Measurements from ENCODE around the gene NUP188. TPM values are rescaled to one million over a fixed set of nuclear protein-coding genes. Genes with fewer than 3 reads are reported as not detected.

The NUP188 gene
- total and polyA plus RNA-seq, 2 of the 13 experiments (the other 11 are each of a cell fraction or from before 2014, with no cell fraction given): 28.0 to 38.5 TPM

- TF ChIP-seq ZNF687 (CRISPR knock-in tag; IDR thresholded peaks at IDR 0.05): no peak
- TF ChIP-seq CREB1 (IDR thresholded peaks at IDR 0.05): no peak
- TF ChIP-seq CREB1 (CRISPR knock-in tag; IDR thresholded peaks at IDR 0.05): no peak
- TF ChIP-seq SMAD1 (CRISPR knock-in tag; IDR thresholded peaks at IDR 0.05; ENCODE audit: borderline replicate concordance, low read depth): no peak
Measured at GRCh38 chr9:129040113-129040643, 92.7 kb downstream of the NUP188 start (continued).

GRCh38 chr9:129042016-129042415, 94.5 kb downstream of the NUP188 start:
- DNase-seq (ENCODE audit: low spot score) (no peak), ATAC-seq (no peak), FAIRE-seq (no peak)
- WGBS (ENCODE audit: low lambda C conversion rate): 95% methylated on average over 15 of the region's 16 CpGs
- no peaks in the 10 kb centered on the region for H4K20me1 ChIP-seq (ENCODE audit: insufficient read depth, low read length)
- peaks cover 19% of the 10 kb centered on the region for H3K4me1 ChIP-seq (ENCODE audit: insufficient read depth, low read length)
- in situ Hi-C loops (cut with HindIII; ENCODE audit: extremely low pct_ligation_motif_present, low pct_unique_long_range_greater_than_20kb): no loop called here
- no peaks in the 10 kb centered on the region for H3K9me3 ChIP-seq (ENCODE audit: low read length)
- ChIA-PET POLR2A (no interaction called here), CTCF (ENCODE audit: low intra/inter-chr PET ratio, low total read pairs) (no interaction called here)
- BruUV-seq (replicated peaks): no TSS peak
- intact Hi-C loops (cut with micrococcal nuclease; ENCODE audit: unreplicated experiment): no loop called here
- H3K27ac ChIP-seq (ENCODE audit: extremely low read length, insufficient read depth, low read length): no peak overlapping the region
- no peak overlapping the region for H3K9ac ChIP-seq (ENCODE audit: insufficient read depth, low read depth, low read length)
- TF ChIP-seq ZNF710 (CRISPR knock-in tag; IDR thresholded peaks at IDR 0.05; ENCODE audit: borderline replicate concordance) (no peak), FOSL1 (CRISPR knock-in tag; IDR thresholded peaks at IDR 0.05; ENCODE audit: borderline replicate concordance) (no peak), FOXK2 (IDR thresholded peaks at IDR 0.05) (no peak)
- H3K4me3 ChIP-seq (replicated peaks in 1 of 3; ENCODE audit: insufficient read depth in 1 of 3, low read depth in 2 of 3, low read length in 3 of 3): no peak overlapping the region
- no peak overlapping the region for H3K4me2 ChIP-seq (ENCODE audit: low read depth, low read length)
- peaks cover 3 to 14% of the 10 kb centered on the region in 2 experiments; a peak in 4 of 5 replicates for H3K36me3 ChIP-seq (replicated peaks in 1 of 2; ENCODE audit: control insufficient read depth in 1 of 2, insufficient read depth in 2 of 2, low read length in 2 of 2)
- H3K27me3 ChIP-seq (ENCODE audit: control insufficient read depth in 1 of 2, insufficient read depth in 2 of 2, low read length in 2 of 2): no peaks in the 10 kb centered on the region; a peak in 1 of 5 replicates
- H2AFZ ChIP-seq (ENCODE audit: low read length): no peak overlapping the region
- H3K79me2 ChIP-seq (ENCODE audit: insufficient read depth, low read length): peaks cover 6% of the 10 kb centered on the region

Measured in HepG2 (cell line).